GM08714 (cell line): ENCODE results near the gene ZNF462.

Source experiments
- H3K4me3 ChIP-seq: fragments of 200-500 bp; sonication (Bioruptor generic); 2 replicates; pipeline ENCODE4 v1.5.1; 2014; ENCODE audit warnings: mild to moderate bottlenecking, low read length, inconsistent platforms
- ZNF274 ChIP-seq: IDR thresholded peaks from 2 replicates; pipeline ENCODE4 v1.6.1; 2012; ENCODE audit warnings: mild to moderate bottlenecking, low read depth, low read length

The ZNF462 gene

DNA sequence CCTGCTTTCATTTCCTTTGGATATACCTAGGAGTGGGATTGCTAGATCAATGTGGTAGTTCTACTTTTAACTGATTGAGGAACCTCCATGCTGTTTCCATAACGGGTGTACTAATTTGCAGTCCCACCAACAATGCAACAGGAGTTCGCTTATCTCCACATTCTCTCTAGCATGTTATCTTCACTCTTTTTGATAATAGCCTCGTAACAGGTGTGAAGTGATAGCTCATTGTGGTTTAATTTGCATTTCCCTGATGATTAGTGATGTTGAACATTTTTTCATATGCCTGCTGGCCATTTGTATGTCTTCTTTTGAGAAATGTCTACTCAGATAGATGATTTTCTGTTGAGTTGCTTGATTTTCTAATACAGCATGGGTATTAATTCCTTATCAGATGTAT, 142.2 kb downstream of the ZNF462 start:
- no peak overlapping the region for H3K4me3 ChIP-seq
- TF ChIP-seq ZNF274, result no peak

DNA sequence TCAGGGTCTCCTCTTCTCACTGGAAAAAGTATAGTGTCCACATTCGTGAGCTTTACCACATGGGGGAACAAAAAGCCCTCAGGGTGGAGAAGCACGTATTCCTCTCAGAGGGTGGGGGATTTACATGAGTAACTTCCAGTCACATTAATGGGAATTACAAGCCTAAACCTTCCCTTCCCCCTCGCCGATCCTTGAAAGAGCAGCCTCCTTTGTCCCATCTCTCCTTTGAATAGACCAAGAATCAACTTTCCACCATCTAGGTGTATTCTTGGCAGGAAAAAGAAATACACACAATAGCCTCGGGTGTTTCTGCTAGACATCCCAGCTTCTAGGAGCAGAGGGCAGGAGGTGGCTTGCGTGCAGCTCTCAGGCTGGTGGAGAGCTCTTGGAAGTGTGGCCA, 144.4 kb downstream of the ZNF462 start:
- no peak overlapping the region for H3K4me3 ChIP-seq
- TF ChIP-seq ZNF274, result no peak

DNA sequence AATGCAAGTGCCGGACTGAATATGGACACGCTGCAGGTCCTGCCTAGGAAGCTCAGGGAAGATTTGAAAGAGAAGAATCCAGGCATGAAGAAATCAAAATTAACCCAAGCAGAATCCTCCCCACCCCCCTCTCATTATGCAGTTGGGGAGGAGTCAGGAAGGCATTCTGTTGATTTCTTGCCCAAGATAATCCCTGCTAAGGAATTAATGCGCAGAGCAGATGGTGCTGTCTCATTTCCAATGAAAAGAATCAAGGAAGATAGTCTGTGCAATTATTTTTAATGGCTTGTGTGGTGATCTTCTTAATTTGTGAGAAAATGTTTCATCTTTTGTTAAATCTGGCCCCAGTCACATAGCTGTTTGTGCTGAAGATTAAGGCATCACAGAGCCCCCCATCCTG, 145.0 kb downstream of the ZNF462 start:
- H3K4me3 ChIP-seq, result no peak overlapping the region

DNA sequence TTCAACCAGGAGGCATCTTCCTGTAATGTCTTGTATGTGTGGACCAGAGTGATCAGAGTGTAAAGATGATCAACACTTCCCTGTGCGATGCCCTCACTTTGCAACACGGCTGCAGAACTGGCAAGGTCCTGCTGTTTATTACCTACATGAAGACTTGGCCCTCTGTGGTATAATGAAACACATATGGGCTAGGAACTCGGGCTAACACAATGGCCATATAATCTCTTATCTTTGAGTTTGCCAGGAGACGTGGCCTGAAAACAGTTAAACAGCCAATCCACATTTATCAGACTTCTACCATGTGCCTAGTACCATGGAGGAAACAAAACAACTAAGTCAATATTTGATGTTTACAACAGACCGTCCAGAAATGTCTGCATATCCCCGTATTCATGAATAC, 145.5 kb downstream of the ZNF462 start:
- TF ChIP-seq ZNF274, result no peak
- H3K4me3 ChIP-seq, result no peak overlapping the region

More for the DNA sequence above, 145.0 kb downstream of the ZNF462 start:
- no peak for TF ChIP-seq ZNF274

DNA sequence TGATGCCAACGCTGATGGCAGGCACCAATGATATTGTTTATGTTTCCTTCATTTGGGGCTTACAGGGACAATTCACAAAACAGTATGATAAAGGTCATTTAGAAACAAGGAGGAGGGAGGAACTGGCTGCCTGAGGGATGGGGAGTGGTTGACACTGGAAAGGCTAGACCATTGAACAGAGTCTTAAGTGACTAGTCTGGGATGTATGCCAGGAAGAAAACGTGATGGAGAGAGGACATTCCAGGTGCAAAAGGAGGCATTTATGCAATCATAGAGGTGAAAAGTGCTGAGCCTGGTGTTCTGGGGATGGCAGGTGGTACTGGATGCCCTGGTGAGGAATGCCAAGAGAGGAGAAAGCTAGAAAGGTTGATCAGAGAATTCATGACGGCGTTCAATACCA, 153.4 kb downstream of the ZNF462 start:
- no peak for TF ChIP-seq ZNF274
- H3K4me3 ChIP-seq, result no peak overlapping the region

DNA sequence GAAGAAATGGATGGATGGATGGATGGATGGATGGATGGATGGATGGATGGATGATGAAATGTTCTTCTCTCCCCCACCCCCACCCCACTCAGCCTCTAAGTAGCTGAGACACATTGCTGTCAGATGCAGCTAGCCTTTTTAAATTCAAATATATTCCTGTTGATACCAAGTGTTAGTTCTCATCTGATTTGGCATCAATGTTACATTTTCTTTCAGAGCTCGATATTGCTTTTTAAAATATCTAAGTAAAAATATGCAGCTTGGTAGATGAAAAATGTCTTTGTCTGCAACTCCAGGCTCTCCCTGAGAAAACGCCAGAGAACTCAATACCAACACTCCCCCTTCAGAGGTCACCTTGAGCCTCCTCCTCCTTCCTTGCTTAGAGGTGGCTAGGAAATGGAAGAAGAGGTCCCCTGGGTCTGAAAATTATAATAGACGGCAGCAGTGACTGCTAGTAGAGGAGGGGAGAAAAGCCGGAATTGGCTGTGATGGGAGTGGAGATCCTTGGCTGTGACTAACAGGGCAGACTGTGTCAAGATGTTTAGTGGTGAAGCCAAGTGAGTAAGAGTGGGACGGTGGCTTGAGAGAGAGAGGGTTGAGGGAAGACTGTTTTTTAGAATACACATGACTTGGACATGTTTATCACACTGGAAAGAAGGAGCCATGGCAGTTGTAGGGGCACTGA, 156.0 kb downstream of the ZNF462 start:
- H3K4me3 ChIP-seq, result no peak overlapping the region
- no peak for TF ChIP-seq ZNF274

DNA sequence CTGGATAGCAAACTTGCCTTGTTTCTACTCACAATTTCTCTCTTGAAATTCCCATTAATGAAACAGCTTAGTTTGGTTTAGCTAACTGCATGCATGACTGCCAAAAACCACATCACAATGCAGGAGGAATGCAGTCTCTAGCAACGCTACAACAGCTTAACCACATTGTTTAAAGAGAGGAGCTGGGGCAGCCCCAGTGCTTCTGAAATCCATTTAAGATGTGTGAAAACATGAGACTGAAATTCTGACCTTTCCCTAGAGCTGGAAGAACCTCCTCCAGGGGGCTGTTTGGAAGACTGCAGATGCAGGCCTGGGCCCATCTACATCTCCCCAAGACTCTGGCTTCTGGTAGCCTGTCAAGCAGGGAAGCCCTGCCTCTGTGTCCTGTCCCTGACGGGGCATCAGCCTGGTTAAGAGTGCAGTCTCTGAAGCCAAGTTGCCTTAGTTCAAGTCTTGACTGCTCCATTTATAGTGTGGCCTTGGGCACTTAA, 157.1 kb downstream of the ZNF462 start:
- H3K4me3 ChIP-seq, result no peak overlapping the region
- no peak for TF ChIP-seq ZNF274

DNA sequence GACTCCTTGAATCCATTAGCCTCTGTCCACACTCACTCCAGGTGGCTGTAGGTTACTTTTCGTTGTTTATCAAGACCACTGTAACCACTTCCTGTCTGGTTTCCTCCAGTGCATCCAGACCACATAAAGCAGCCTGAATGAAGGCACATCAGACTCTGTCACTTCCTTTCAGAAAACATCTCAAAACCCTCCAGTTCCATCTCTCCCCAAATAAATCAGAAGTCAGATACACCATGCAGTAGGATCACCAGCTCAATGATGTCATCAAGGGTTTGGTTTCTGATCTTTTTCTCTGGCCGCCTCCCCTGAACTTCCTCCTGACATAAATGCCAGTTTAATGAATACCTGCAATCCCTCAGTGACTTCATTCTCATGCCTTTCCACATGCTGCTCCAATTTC, 161.2 kb downstream of the ZNF462 start:
- H3K4me3 ChIP-seq, result no peak overlapping the region
- no peak for TF ChIP-seq ZNF274

DNA sequence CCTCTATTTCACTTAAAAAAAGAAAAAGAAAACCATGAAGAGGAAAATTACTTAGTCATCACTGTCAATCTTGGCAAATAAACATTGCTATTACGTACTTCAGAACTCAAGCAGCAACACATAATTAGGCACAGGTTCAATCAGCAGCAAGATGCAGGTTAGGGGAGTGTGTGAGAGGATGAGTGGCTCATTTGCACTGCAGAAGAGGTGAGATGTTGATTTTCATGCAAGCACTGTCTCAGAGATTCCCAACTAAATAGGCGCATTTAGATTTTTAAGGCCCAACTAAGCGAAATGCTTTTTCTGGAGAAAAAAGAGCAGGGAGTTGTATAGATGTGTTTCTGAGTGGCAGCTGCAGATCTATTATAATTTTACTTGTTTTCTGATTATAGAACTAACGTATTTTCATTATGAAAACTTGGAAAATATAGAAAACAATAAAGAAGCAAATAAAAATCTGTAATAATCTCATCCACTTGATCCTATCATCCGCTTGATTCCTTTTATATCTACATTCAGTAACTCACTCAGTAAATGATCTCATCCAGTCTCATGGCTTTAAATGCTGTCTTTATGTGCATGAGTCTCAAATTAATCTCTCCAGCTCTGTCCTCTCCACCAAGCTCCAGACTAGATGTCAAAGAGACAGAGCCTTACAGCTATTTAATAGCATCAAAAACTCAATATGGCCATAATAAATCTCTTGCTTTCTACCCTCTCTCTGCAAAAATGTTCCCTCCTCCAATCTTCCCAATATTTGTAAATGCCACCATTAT, 162.5 kb downstream of the ZNF462 start:
- no peak overlapping the region for H3K4me3 ChIP-seq
- TF ChIP-seq ZNF274, result no peak

DNA sequence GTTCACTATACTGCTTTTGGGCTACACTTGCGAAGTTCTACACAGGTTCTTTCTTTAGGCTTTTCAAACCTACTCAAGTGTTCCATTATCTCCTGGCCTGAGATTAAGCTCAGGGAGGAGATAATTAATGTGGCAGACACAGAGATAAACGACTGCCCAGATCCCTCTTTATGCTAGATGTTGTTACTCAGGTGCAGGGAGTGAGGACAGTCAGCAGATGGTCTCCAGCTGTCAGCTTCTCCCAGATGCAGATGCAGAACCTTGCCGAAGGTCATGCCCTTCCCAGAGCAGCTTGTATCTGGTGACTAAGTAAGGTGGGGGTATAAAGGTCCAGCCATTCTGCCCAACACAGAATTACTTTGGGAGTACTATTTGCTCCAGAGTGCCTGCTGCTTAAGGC, 166.2 kb downstream of the ZNF462 start:
- no peak for TF ChIP-seq ZNF274
- no peak overlapping the region for H3K4me3 ChIP-seq

DNA sequence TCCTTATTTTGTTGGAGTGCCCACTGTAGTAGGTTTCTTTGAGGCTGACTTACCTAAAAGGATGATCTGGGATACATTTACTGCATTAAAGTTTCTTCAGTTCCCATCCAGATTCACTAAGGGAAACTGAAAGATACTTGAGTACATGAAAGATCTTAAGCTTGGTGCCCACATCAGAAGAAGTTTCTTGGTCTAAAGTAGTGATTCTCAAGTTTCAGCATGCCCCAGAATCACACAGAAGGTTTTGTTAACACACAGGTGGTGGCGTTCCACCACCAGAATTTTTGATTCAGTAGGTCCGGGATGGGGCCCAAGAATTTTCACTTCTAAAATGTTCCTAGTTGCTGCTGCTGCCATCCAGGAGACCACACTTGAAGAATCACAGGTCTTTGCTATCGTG, 171.0 kb downstream of the ZNF462 start:
- no peak overlapping the region for H3K4me3 ChIP-seq

DNA sequence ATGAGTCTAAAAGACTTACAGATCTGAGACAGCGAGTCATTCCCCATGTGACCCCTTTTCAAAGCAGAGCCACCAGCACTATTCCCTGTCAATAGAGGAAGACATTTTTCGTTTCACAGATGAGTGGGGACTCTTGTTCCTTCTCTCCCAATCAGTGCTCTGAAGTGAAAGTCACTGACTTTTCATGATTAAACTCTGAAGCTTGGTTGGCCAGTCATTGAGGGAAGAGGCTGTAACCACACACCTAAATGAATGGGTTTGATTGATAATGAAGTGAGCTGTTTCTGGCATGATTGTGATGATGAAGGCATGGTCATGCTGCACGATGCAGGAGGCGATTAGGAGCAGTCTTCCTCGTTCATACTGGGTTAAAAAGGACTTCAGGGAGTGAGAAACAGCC, 171.9 kb downstream of the ZNF462 start:
- no peak overlapping the region for H3K4me3 ChIP-seq
- TF ChIP-seq ZNF274, result no peak

More for the DNA sequence above, 171.0 kb downstream of the ZNF462 start:
- no peak for TF ChIP-seq ZNF274

DNA sequence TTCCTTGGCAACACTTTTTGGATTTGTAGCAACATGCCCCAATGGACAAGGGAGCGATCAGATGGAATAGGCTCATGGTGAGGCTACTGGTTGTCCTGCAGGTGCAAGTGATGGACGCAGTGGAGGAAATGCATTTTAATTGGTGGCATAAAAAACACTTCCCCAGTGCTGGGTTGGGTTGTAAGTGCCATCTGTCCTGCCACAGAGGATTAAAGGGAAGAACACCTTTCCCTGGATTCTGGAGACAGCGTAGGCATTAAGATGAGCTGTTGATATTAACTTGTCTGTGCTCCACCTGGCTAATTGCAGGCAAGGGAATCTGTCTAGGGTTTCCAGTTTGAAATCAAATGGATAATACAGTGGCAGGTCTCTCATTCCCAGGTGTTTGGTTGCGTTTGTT, 173.4 kb downstream of the ZNF462 start:
- no peak overlapping the region for H3K4me3 ChIP-seq
- no peak for TF ChIP-seq ZNF274

DNA sequence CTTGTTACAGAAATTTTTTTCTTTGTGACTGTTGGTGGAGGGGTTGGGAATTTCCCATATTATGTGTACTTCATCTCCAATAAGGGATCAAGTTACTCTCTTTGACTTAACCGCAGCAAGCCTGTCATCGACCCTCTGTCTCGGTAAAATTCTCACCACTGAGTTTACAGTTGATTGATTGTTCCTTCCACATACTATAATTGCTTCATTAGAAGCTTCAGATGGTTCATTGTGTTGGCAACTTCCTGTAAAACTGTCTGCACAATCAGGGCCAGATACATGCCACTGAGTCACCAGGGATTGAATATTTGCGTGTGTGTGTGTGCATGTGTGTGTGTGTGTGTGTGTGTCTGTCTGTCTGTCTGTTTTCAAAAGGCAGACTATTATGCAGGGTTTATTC, 176.6 kb downstream of the ZNF462 start:
- TF ChIP-seq ZNF274, result no peak
- no peak overlapping the region for H3K4me3 ChIP-seq

DNA sequence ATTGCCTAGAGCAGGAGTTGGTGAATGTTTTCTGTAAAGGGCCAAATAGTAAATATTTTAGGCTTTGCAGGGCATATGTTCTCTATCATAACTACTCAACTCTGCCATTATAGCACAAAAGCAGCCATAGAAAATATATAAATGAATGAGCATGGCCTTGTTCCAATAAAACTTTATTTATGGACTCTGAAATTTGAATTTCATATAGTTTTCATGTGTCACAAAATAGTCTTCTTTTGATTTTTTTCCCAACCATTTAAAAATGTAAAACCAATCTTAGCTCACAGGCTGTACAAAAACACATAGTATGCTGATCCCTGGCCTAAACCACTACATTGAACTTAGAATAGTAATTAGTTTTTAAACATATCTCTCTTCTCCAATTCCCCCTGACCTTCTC, 179.6 kb downstream of the ZNF462 start:
- H3K4me3 ChIP-seq, result no peak overlapping the region
- no peak for TF ChIP-seq ZNF274
